HCT116 (cell line): ENCODE measurements around the gene SEMA5B. TPM values are rescaled to one million over a fixed set of nuclear protein-coding genes. Genes with fewer than 3 reads are reported as not detected.

ENCODE experiments used
- ATAC-seq: fragments of 200-7000 bp; cut with Tn5 transposase; 2 replicates; pipeline ENCODE4 v1.9.1; 2020; ENCODE audit warnings: mild to moderate bottlenecking, moderate library complexity
- BruUV-seq: library from RNA; stranded (reverse); fragments of 400-500 nt; replicated peaks from 2 replicates; lab custom pipeline; 2021; lab: Mats Ljungman, UMichigan
- CTCF ChIA-PET: fragments of 300-600 bp; sonication (Branson Sonifier 250); formaldehyde crosslinking; loops from one replicate; lab custom pipeline; 2021; ENCODE audit warnings: antibody characterized with exemption; lab: Charles Lee
- POLR2A ChIA-PET: fragments of 300-600, 350-600 bp; sonication (Branson Sonifier 250); formaldehyde crosslinking; loops from one replicate; lab custom pipeline; 2021; ENCODE audit warnings: antibody characterized with exemption; lab: Charles Lee
- RAD21 ChIA-PET, 2 experiments: fragments of 300-600 bp; sonication (Branson Sonifier 250); formaldehyde crosslinking; loops; one replicate each; lab custom pipeline; 2023; ENCODE audit warnings: low total read pairs in 2 of 2; ENCODE audit not compliant: uncharacterized antibody in 2 of 2, unreplicated experiment in 2 of 2, low non-redundant PET in 1 of 2; lab: Charles Lee
- DNase-seq: peaks from one replicate; pipeline ENCODE4 v3.0.0-alpha.2; 2010; ENCODE audit warnings: low read depth, low spot score
- H2AFZ ChIP-seq: fragments of 200-600 bp; shearing (Covaris generic), sonication (generic); 2 replicates; pipeline ENCODE4 v1.6.1; 2017; ENCODE audit warnings: low read depth, mixed run types, mixed read lengths, antibody characterized with exemption, low read length; ENCODE audit not compliant: poor library complexity, severe bottlenecking
- H3K27ac ChIP-seq: 2 replicates; pipeline ENCODE4 v1.5.1; 2012; ENCODE audit warnings: low read depth, low read length
- H3K27me3 ChIP-seq: fragments of 200-600 bp; sonication (generic); 2 replicates; pipeline ENCODE4 v1.6.1; 2016; ENCODE audit warnings: mixed run types, low read length, mixed read lengths; ENCODE audit not compliant: insufficient read depth
- H3K36me3 ChIP-seq, 2 experiments: fragments of 200-500 bp in 1 of 2; fragments of 200-600 bp in 1 of 2; sonication (Bioruptor generic) in 1 of 2; sonication (generic) in 1 of 2; 2 replicates each; pipeline versions ENCODE4 v1.5.1 to v1.6.1; 2014 to 2016; ENCODE audit warnings: low read length in 2 of 2, inconsistent platforms in 1 of 2, mixed read lengths in 1 of 2, mixed run types in 1 of 2; ENCODE audit not compliant: insufficient read depth in 2 of 2, control insufficient read depth in 1 of 2
- H3K4me1 ChIP-seq, 2 experiments: fragments of 200-600 bp in 1 of 2; sonication (generic) in 1 of 2; 2 replicates each; pipeline versions ENCODE4 v1.5.1 to v1.6.1; 2012 to 2017; ENCODE audit warnings: low read length in 2 of 2, inconsistent platforms in 1 of 2, mild to moderate bottlenecking in 1 of 2, mixed read lengths in 1 of 2, mixed run types in 1 of 2, moderate library complexity in 1 of 2; ENCODE audit not compliant: insufficient read depth in 2 of 2, control insufficient read depth in 1 of 2
- H3K4me2 ChIP-seq: fragments of 200-600 bp; sonication (generic); 2 replicates; pipeline ENCODE4 v1.6.1; 2017; ENCODE audit warnings: mixed run types, low read length, mixed read lengths
- H3K4me3 ChIP-seq, 2 experiments: fragments of 200-600 bp in 1 of 2; sonication (generic) in 1 of 2; replicated peaks in 1 of 2; 2 replicates each; pipeline ENCODE4 v1.5.1; 2011 to 2016; ENCODE audit warnings: low read length in 2 of 2, control low read depth in 1 of 2, low read depth in 1 of 2, mild to moderate bottlenecking in 1 of 2, mixed read lengths in 1 of 2, mixed run types in 1 of 2
- H3K79me2 ChIP-seq: fragments of 200-600 bp; sonication (generic); 2 replicates; pipeline ENCODE4 v1.6.1; 2017; ENCODE audit warnings: mild to moderate bottlenecking, mixed run types, low read length, moderate library complexity, mixed read lengths; ENCODE audit not compliant: insufficient read depth
- H3K9ac ChIP-seq: fragments of 200-600 bp; sonication (generic); 2 replicates; pipeline ENCODE4 v1.6.1; 2016; ENCODE audit warnings: low read length, mixed read lengths
- H3K9me2 ChIP-seq: fragments of 200-600 bp; sonication (generic), shearing (Covaris generic); 2 replicates; pipeline ENCODE4 v1.6.1; 2017; ENCODE audit warnings: mixed run types, mild to moderate bottlenecking, moderate library complexity; ENCODE audit not compliant: insufficient read depth
- H3K9me3 ChIP-seq, 2 experiments: fragments of 200-500 bp in 1 of 2; fragments of 200-600 bp in 1 of 2; sonication (Bioruptor generic) in 1 of 2; sonication (generic) in 1 of 2; 2 replicates each; pipeline ENCODE4 v1.6.1; 2014 to 2017; ENCODE audit warnings: low read length in 2 of 2, mixed read lengths in 2 of 2, inconsistent platforms in 1 of 2, low read depth in 1 of 2, mild to moderate bottlenecking in 1 of 2, mixed run types in 1 of 2, moderate library complexity in 1 of 2; ENCODE audit not compliant: control insufficient read depth in 1 of 2, insufficient read depth in 1 of 2
- H4K20me1 ChIP-seq: fragments of 200-600 bp; sonication (generic), shearing (Covaris generic); 2 replicates; pipeline ENCODE4 v1.6.1; 2017; ENCODE audit warnings: mixed run types, mild to moderate bottlenecking, moderate library complexity; ENCODE audit not compliant: insufficient read depth
- CTCF ChIP-seq, 3 experiments: fragments of 200-600 bp in 1 of 3; sonication (generic) in 1 of 3; IDR thresholded peaks in 2 of 3; conservative IDR thresholded peaks in 1 of 3; 2 replicates each; pipeline ENCODE4 v1.5.1; 2012 to 2017; ENCODE audit warnings: low read depth in 2 of 3, low read length in 2 of 3, antibody characterized with exemption in 1 of 3, borderline replicate concordance in 1 of 3, control low read depth in 1 of 3, mild to moderate bottlenecking in 1 of 3, mixed read lengths in 1 of 3, mixed run types in 1 of 3, moderate library complexity in 1 of 3; ENCODE audit not compliant: insufficient read depth in 1 of 3
- EGR1 ChIP-seq: IDR thresholded peaks from 2 replicates; pipeline ENCODE4 v1.6.1; 2012; ENCODE audit warnings: low read depth
- ELF1 ChIP-seq: IDR thresholded peaks from 2 replicates; pipeline ENCODE4 v1.6.1; 2012; ENCODE audit warnings: low read depth, borderline replicate concordance
- EZH2phosphoT487 ChIP-seq: fragments of 200-600 bp; IDR thresholded peaks from 2 replicates; pipeline ENCODE4 v1.6.1; 2018; ENCODE audit warnings: antibody characterized with exemption, borderline replicate concordance
- FOSL1 ChIP-seq: IDR thresholded peaks from 2 replicates; pipeline ENCODE4 v1.6.1; 2012; ENCODE audit warnings: low read depth
- JUND ChIP-seq: IDR thresholded peaks from 2 replicates; pipeline ENCODE4 v1.6.1; 2012
- MAX ChIP-seq: IDR thresholded peaks from 2 replicates; pipeline ENCODE4 v1.6.1; 2012
- POLR2A ChIP-seq: IDR thresholded peaks from 2 replicates; pipeline ENCODE4 v1.7.0; 2011; ENCODE audit warnings: borderline replicate concordance; ENCODE audit not compliant: insufficient read depth, insufficient read length; ENCODE audit errors: extremely low read depth
- SP1 ChIP-seq: IDR thresholded peaks from 2 replicates; pipeline ENCODE4 v1.6.1; 2012; ENCODE audit warnings: low read depth
- SRF ChIP-seq: IDR thresholded peaks from 2 replicates; pipeline ENCODE4 v1.6.1; 2012; ENCODE audit warnings: low read depth
- TCF7L2 ChIP-seq: IDR thresholded peaks from 2 replicates; pipeline ENCODE4 v1.7.0; 2011; ENCODE audit warnings: borderline replicate concordance, inconsistent platforms; ENCODE audit not compliant: insufficient read depth, insufficient read length; ENCODE audit errors: extremely low read depth
- YY1 ChIP-seq: IDR thresholded peaks from 2 replicates; pipeline ENCODE4 v1.6.1; 2011; ENCODE audit warnings: low read length, low read depth, moderate library complexity, mild to moderate bottlenecking; ENCODE audit not compliant: insufficient replicate concordance; ENCODE audit errors: extremely low read depth
- ZBTB33 ChIP-seq: IDR thresholded peaks from 2 replicates; pipeline ENCODE4 v1.6.1; 2011; ENCODE audit warnings: mild to moderate bottlenecking, low read length, moderate library complexity; ENCODE audit not compliant: insufficient replicate concordance; ENCODE audit errors: extremely low read depth
- ZNF274 ChIP-seq: fragments of 200-500 bp; sonication (Bioruptor generic); IDR thresholded peaks from 2 replicates; pipeline ENCODE4 v1.6.1; 2014; ENCODE audit warnings: mild to moderate bottlenecking, low read depth, low read length, inconsistent platforms
- intact Hi-C: fragments of 100-400 bp; cut with micrococcal nuclease; formaldehyde crosslinking; loops from 2 replicates; pipeline ENCODE4 v1.10.0; 2022
- total RNA-seq: library from RNA; stranded (reverse); gene quantifications from one replicate; pipeline ENCODE4 v1.2.1, GENCODE V29; 2021; ENCODE audit not compliant: unreplicated experiment

SEMA5B gene
- total RNA-seq, 1 experiment from 2014 or later = 0.15 TPM

GRCh38 chr3:122984650-122985049 lies 42.9 kb downstream of the SEMA5B start:
- Histone ChIP-seq H3K9me3 (no peaks in the 10 kb centered on the region), H3K4me1 (no peaks in the 10 kb centered on the region), H4K20me1 (no peaks in the 10 kb centered on the region), H3K9ac (no peak overlapping the region), H3K9me2 (no peaks in the 10 kb centered on the region), H2AFZ (no peak overlapping the region), H3K4me3 (no peak overlapping the region), H3K27me3 (peaks cover 30% of the 10 kb centered on the region; the same call in 1 of the 2 replicates), H3K79me2 (no peaks in the 10 kb centered on the region), H3K36me3 (no peaks in the 10 kb centered on the region), H3K4me2 (no peak overlapping the region), H3K27ac (no peak overlapping the region)
- intact Hi-C loops = no loop called here
- BruUV-seq = no TSS peak
- TF ChIP-seq SRF = no peak
- TF ChIP-seq JUND = no peak
- TF ChIP-seq MAX = no peak
- TF ChIP-seq ELF1 = no peak
- TF ChIP-seq EZH2phosphoT487 = no peak
- TF ChIP-seq YY1 = no peak
- TF ChIP-seq ZNF274 = no peak
- no peak for TF ChIP-seq EGR1
- TF ChIP-seq SP1 = no peak
- no peak for TF ChIP-seq CTCF (IDR thresholded peaks at IDR 0.05 in 2 of 3, conservative IDR thresholded peaks at IDR 0.05 in 1 of 3; ENCODE audit: borderline replicate concordance in 1 of 3, insufficient read depth in 1 of 3, low read depth in 2 of 3, low read length in 2 of 3)
- no peak for TF ChIP-seq POLR2A
- no peak for TF ChIP-seq ZBTB33
- no peak for TF ChIP-seq FOSL1
- no peak for TF ChIP-seq TCF7L2
- RAD21 ChIA-PET = no interaction called here
- CTCF ChIA-PET = no interaction called here
- ATAC-seq (no peak), DNase-seq (no peak)
- POLR2A ChIA-PET = no interaction called here
